ENCODE data around the gene SLC50A1.
A peak's percentile ranks its signal among the peaks of the same experiment; 100 is the strongest.

Gene SLC50A1

GRCh38 chr1:155170101-155170785 lies 34.6 kb downstream of the SLC50A1 start:
- DNase-seq (ENCODE audit: low read depth in 2 of 2), result no peak

- no peak for DNase-seq (ENCODE audit: low read depth in 2 of 2)
Observed at GRCh38 chr1:155170806-155171205, 35.2 kb downstream of the SLC50A1 start.

GRCh38 chr1:155171836-155172731 lies 36.4 kb downstream of the SLC50A1 start:
- no peak for DNase-seq (ENCODE audit: low read depth in 2 of 2)

- DNase-seq (ENCODE audit: low read depth in 2 of 2), result peak; percentile 86 to 88
Observed at GRCh38 chr1:155172732-155173477, 37.3 kb downstream of the SLC50A1 start, which contains the start of gene KRTCAP2. KRTCAP2 (minus strand) TSS chr1:155173304; CDS start chr1:155173224, 80 bp downstream.

- peak; percentile 32 to 46 for DNase-seq (ENCODE audit: low read depth in 2 of 2)
Observed at GRCh38 chr1:155173478-155174323, 38.0 kb downstream of the SLC50A1 start, which contains the start of gene TRIM46. TRIM46 (plus strand) TSS chr1:155173849; CDS start chr1:155173967, 118 bp downstream.

- peak in 1 of 2 donors; percentile 20 for DNase-seq (ENCODE audit: low read depth in 2 of 2)
Observed at GRCh38 chr1:155174324-155175280, 39.0 kb downstream of the SLC50A1 start.

DNA sequence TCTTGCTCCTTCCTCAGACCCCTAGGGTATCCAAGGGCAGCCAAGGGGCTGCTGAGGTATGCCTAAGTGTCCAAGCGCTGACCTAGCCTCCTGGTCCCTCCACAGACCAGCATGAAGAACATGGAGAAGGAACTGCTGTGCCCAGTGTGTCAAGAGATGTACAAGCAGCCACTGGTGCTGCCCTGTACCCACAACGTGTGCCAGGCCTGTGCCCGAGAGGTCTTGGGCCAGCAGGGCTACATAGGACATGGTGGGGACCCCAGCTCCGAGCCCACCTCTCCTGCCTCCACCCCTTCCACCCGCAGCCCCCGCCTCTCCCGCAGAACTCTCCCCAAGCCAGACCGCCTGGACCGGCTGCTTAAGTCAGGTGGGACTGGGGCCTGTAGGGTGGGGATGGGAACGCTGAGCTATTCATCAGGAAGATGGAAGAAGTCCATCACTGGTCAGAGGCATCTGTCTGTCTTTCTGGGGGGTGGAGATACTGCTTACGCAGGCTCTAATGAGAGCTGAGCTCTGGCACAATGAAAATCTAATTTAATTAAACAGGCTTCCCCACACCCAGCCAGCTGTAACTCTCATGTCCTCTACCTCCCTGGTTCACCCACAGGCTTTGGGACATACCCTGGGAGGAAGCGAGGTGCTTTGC lies 39.8 kb downstream of the SLC50A1 start:
- DNase-seq (ENCODE audit: low read depth in 2 of 2), result no peak

DNA sequence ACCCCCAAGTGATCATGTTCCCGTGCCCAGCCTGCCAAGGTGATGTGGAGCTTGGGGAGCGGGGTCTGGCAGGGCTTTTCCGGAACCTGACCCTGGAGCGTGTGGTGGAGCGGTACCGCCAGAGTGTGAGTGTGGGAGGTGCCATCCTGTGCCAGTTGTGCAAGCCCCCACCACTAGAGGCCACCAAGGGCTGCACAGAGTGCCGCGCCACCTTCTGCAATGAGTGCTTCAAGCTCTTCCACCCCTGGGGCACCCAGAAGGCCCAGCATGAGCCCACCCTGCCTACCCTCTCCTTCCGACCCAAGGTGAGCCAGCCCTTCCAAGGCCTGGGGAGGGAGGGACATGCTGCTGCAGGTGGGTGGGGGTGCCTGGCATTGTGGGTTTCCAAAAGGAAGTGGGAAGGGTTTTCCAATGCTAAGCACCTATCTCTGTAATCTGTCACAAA lies 40.3 kb downstream of the SLC50A1 start:
- no peak for DNase-seq (ENCODE audit: low read depth in 2 of 2)

- peak; percentile 69 to 82 for DNase-seq (ENCODE audit: low read depth in 2 of 2)
Observed at GRCh38 chr1:155176544-155177071, 41.0 kb downstream of the SLC50A1 start.

DNA sequence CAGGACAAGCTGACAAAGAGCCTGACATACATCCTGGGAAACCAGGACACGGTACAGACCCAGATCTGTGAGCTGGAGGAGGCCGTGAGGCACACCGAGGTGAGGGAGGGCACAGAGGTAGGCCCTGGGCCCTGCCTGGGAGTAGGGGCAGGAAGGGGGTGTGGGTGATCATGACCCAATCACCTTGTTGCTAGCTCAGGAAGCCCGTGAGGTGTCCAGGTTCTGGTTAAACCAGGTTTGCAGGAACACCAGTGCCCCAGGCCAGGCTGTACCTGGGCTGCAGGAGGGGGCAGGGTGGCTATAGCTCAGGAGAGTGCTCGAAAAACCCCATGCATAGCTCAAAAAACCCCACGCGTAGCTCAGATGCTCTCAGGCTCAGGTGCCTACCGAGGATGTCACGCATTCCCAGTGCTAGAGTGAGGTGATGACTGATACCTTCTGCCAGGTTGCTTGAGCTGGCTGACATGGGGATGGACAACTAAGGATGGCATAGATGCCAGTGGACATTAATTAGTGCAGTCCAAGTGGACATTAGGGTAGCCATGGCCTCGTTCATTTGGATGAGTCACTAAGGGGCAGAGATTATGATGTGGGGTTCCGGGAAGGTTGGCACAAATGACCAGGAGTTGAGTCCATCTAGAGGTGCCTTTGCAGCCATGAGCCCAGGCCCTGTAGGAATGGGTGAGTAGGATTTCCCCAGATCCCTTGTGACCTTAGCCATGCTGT lies 41.7 kb downstream of the SLC50A1 start:
- no peak for DNase-seq (ENCODE audit: low read depth in 2 of 2)

- DNase-seq (ENCODE audit: low read depth in 2 of 2), result no peak
Observed at GRCh38 chr1:155177918-155178281, 42.2 kb downstream of the SLC50A1 start.

- no peak for DNase-seq (ENCODE audit: low read depth in 2 of 2)
Observed at GRCh38 chr1:155178441-155179111, 42.9 kb downstream of the SLC50A1 start.

DNA sequence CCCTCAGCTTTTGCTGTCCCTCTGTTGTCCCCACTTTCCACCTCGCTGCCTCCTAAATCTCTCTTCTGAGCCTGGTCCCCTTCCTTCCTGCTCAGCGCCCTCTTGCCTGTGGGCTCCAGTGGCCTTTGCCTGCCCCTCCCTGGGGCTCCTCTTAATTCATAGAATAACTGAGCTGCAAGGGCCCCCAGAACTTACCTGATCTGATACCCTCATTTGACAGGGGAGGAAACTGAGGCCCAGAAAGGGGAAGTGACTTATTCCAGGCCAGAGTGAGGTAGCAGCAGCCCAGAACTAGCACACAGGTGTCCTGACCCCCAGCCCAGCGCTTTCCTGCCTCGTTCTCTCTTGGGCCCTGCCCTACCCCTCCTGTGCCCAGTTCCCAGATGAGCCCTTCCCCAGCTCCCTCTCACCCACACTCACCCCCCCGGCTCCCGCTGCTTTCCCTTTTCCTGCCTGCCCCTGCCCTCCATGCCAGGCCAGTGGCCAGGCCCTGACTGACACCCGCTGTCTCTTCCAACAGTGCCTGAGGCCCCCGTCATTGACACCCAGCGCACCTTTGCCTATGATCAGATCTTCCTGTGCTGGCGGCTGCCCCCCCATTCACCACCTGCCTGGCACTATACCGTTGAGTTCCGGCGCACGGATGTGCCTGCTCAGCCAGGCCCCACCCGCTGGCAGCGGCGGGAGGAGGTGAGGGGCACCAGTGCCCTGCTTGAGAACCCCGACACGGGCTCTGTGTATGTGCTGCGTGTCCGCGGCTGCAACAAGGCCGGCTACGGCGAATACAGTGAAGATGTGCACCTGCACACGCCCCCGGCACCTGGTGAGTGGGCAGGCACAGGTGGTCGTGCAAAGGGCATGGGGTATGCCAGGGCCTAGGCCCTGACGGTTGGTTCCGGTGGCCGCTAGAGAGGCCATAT lies 43.7 kb downstream of the SLC50A1 start:
- no peak for DNase-seq (ENCODE audit: low read depth in 2 of 2)

GRCh38 chr1:155181371-155182051 lies 45.9 kb downstream of the SLC50A1 start:
- no peak for DNase-seq (ENCODE audit: low read depth in 2 of 2)

DNA sequence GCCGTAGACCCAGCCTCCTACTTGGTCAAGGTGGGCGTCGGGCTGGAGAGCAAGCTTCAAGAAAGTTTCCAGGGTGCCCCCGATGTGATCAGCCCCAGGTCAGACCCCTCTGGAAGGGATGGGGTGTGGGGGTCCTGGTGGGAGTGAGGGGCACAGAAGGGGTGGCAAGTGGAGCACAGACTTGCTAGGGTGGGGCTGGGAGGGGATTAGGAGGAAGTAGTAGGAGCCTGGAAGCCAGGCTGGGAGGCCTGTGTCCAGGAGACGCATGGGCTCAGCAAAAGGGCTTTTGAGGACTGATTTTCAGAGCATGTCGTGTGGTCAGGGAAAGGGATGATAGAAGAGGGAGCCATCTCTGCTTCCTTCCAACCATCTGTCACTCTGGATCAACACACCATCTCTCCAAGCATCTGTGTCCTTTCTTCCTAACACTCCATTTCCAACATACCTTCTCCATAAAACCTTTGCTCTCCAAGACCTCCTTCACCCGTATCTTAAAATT lies 46.4 kb downstream of the SLC50A1 start:
- DNase-seq (ENCODE audit: low read depth in 2 of 2), result no peak

DNA sequence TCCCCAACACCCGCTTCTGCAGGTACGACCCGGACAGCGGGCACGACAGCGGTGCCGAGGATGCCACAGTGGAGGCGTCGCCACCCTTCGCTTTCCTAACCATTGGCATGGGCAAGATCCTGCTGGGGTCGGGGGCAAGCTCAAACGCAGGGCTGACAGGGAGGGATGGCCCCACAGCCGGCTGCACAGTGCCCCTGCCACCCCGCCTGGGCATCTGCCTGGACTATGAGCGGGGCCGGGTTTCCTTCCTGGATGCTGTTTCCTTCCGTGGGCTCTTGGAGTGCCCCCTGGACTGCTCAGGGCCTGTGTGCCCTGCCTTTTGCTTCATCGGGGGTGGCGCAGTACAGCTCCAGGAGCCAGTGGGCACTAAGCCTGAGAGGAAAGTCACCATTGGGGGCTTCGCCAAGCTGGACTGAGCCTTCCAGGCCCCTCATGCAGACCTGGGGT lies 48.1 kb downstream of the SLC50A1 start:
- no peak for DNase-seq (ENCODE audit: low read depth in 2 of 2)

Measured in stimulated activated CD4-positive, alpha-beta T cell treated with anti-CD3 and anti-CD28 coated beads, Interleukin-1b, Interleukin-23, amount 100 ng/mL, for 1 hour (primary cell).